ENCODE results near the gene CPNE5. TPM values are rescaled to one million over a fixed set of nuclear protein-coding genes. Genes with fewer than 3 reads are reported as not detected.
"Not testable (repeated sequence)": the region's sequence is repeated elsewhere in the genome, so short reads cannot be mapped to it uniquely, and the experiment has no call there.

Gene CPNE5
- total and polyA plus RNA-seq, 8 donors = 1.2 to 15.9 (median 2.4) TPM; not detected in 1

DNA sequence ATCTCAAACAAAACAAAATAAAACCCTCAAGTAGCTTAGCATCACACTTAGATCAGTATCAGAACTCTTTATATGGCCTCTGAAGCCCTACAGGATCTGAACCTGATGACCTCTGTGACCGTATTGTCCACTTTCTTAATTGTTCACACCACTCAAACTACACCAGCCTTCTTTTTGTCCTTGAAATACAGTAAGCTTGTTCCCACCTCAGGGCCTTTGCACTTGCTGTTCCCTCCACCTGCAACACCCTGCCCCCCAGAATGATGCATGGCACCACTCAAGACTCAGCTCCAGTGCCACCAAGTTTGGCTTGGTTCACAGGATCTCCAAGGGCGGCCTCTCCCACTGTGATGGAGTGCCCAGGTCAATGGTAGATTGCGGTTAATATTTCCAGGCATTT, 25.7 kb downstream of the CPNE5 start:
- Histone ChIP-seq H3K27ac (no peak overlapping the region), H3K4me3 (no peak overlapping the region), H3K9me3 (no peaks in the 10 kb centered on the region), H3K4me1 (no peaks in the 10 kb centered on the region), H3K27me3 (no peaks in the 10 kb centered on the region), H3K36me3 (no peaks in the 10 kb centered on the region)
- 63 to 82% (median 65%) methylated on average over 3 of the region's 3 CpGs for WGBS, 5 donors
- TF ChIP-seq POLR2A (IDR thresholded peaks at IDR 0.05) (no peak), POLR2AphosphoS5 (IDR thresholded peaks at IDR 0.05) (no peak), EP300 (IDR thresholded peaks at IDR 0.05) (no peak)
- TF ChIP-seq, protein P1, sequence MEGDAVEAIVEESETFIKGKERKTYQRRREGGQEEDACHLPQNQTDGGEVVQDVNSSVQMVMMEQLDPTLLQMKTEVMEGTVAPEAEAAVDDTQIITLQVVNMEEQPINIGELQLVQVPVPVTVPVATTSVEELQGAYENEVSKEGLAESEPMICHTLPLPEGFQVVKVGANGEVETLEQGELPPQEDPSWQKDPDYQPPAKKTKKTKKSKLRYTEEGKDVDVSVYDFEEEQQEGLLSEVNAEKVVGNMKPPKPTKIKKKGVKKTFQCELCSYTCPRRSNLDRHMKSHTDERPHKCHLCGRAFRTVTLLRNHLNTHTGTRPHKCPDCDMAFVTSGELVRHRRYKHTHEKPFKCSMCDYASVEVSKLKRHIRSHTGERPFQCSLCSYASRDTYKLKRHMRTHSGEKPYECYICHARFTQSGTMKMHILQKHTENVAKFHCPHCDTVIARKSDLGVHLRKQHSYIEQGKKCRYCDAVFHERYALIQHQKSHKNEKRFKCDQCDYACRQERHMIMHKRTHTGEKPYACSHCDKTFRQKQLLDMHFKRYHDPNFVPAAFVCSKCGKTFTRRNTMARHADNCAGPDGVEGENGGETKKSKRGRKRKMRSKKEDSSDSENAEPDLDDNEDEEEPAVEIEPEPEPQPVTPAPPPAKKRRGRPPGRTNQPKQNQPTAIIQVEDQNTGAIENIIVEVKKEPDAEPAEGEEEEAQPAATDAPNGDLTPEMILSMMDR (IDR thresholded peaks at IDR 0.05) = no peak
- intact Hi-C loops (cut with DNase I; ENCODE audit: low total_unique reads) = no loop called here
- no peak for DNase-seq

DNA sequence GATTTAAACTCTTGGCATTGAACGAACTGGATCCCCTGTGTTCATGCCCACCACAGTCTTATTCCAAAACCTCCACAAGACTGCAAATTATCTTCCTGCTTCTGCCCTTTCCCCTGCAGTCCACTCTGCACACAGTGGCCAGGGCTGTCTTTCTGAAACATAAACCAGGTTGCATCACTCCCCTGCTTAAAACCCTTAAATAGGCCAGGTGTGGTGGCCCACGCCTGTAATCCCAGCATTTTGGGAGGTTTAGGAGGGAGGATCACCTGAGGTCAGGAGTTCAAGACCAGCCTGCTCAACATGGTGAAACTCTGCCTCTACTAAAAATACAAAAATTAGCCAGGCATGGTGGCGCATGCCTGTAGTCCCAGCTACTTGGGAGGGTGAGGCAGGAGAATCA, 26.2 kb downstream of the CPNE5 start:
- H3K4me3 ChIP-seq; DNase-seq; H3K27me3 ChIP-seq; H3K9me3 ChIP-seq; H3K4me1 ChIP-seq; H3K27ac ChIP-seq; intact Hi-C loops (cut with DNase I; ENCODE audit: low total_unique reads); H3K36me3 ChIP-seq: not testable (repeated sequence)
- WGBS, 5 donors = 86 to 98% (median 93%) methylated on average over 3 of the region's 3 CpGs

GRCh38 chr6:36809941-36810803, 29.1 kb downstream of the CPNE5 start:
- H3K27ac ChIP-seq = no peak overlapping the region
- H3K9me3 ChIP-seq = no peaks in the 10 kb centered on the region
- TF ChIP-seq POLR2A (IDR thresholded peaks at IDR 0.05) = no peak
- TF ChIP-seq, protein P1 (IDR thresholded peaks at IDR 0.05) = no peak
- no peak for TF ChIP-seq POLR2AphosphoS5 (IDR thresholded peaks at IDR 0.05)
- no peak for TF ChIP-seq EP300 (IDR thresholded peaks at IDR 0.05)
- H3K36me3 ChIP-seq = no peaks in the 10 kb centered on the region
- H3K4me1 ChIP-seq = no peaks in the 10 kb centered on the region
- H3K27me3 ChIP-seq = peaks cover 0 to 10% (median 5%) of the 10 kb centered on the region in 3 donors
- DNase-seq = no peak
- intact Hi-C loops (cut with DNase I; ENCODE audit: low total_unique reads) = no loop called here
- 82 to 89% (median 86%) methylated on average over 16 of the region's 16 CpGs for WGBS, 5 donors
- H3K4me3 ChIP-seq = no peak overlapping the region

GRCh38 chr6:36809156-36809555, 30.1 kb downstream of the CPNE5 start:
- Histone ChIP-seq H3K4me3 (no peak overlapping the region), H3K27me3 (peaks cover 0 to 10% (median 6%) of the 10 kb centered on the region in 3 donors), H3K4me1 (no peaks in the 10 kb centered on the region), H3K27ac (no peak overlapping the region), H3K36me3 (no peaks in the 10 kb centered on the region), H3K9me3 (no peaks in the 10 kb centered on the region)
- no peak for DNase-seq
- TF ChIP-seq POLR2A (IDR thresholded peaks at IDR 0.05) (no peak), EP300 (IDR thresholded peaks at IDR 0.05) (no peak), POLR2AphosphoS5 (IDR thresholded peaks at IDR 0.05) (no peak)
- TF ChIP-seq, protein P1 (IDR thresholded peaks at IDR 0.05) = no peak
- WGBS, 5 donors = 88 to 94% (median 91%) methylated on average over 6 of the region's 6 CpGs
- intact Hi-C loops (cut with DNase I; ENCODE audit: low total_unique reads) = no loop called here

- intact Hi-C loops (cut with DNase I; ENCODE audit: low total_unique reads) = no loop called here
- H3K4me3 ChIP-seq = no peak overlapping the region
- TF ChIP-seq POLR2A (IDR thresholded peaks at IDR 0.05) (no peak), POLR2AphosphoS5 (IDR thresholded peaks at IDR 0.05) (no peak), EP300 (IDR thresholded peaks at IDR 0.05) (no peak)
- TF ChIP-seq, protein P1 (IDR thresholded peaks at IDR 0.05) = no peak
- H3K4me1 ChIP-seq = no peaks in the 10 kb centered on the region
- no peak overlapping the region for H3K27ac ChIP-seq
- DNase-seq = no peak
- H3K36me3 ChIP-seq = no peaks in the 10 kb centered on the region
- H3K9me3 ChIP-seq = no peaks in the 10 kb centered on the region
- WGBS, 5 donors = 40 to 79% (median 63%) methylated on average over 5 of the region's 5 CpGs
- H3K27me3 ChIP-seq = peaks cover 0 to 10% (median 6%) of the 10 kb centered on the region in 3 donors
Observed at GRCh38 chr6:36808634-36809033, 30.6 kb downstream of the CPNE5 start.

All from stomach (tissue), 9 donors.